Adrenal gland (tissue), 12 donors: Measurements from ENCODE around the gene RANBP9. TPM values are rescaled to one million over a fixed set of nuclear protein-coding genes. Genes with fewer than 3 reads are reported as not detected.

ENCODE experiments used
- DNase-seq, 7 donors: peaks; one replicate each; pipeline ENCODE4 v3.0.0-alpha.2; 2019 to 2020
- H3K27ac ChIP-seq, 5 donors: fragments of 200-600 bp; sonication (generic) in 4 of 5; 1 replicate in 3 of 5; 2 replicates in 2 of 5; pipeline versions ENCODE4 v1.5.1 to v1.8.0; 2016 to 2020; ENCODE audit warnings: mild to moderate bottlenecking in 1 of 5
- H3K27me3 ChIP-seq: fragments of 200-600 bp; 2 replicates; pipeline ENCODE4 v1.8.0; 2021
- H3K36me3 ChIP-seq, 2 donors: fragments of 200-600 bp; replicated peaks in 1 of 2; 1 replicate in 1 of 2; 2 replicates in 1 of 2; pipeline versions ENCODE4 v1.5.1 to v1.8.0; 2018 to 2022
- H3K4me1 ChIP-seq, 2 donors: fragments of 200-600 bp; replicated peaks in 1 of 2; 1 replicate in 1 of 2; 2 replicates in 1 of 2; pipeline versions ENCODE4 v1.5.1 to v1.8.0; 2018 to 2021
- H3K4me3 ChIP-seq, 4 donors: fragments of 200-600 bp; sonication (generic) in 3 of 4; one replicate each; pipeline ENCODE4 v1.5.1; 2016 to 2018
- H3K9me3 ChIP-seq, 3 donors: fragments of 200-600 bp; sonication (generic) in 1 of 3; replicated peaks in 1 of 3; 1 replicate in 2 of 3; 2 replicates in 1 of 3; pipeline versions ENCODE4 v1.5.1 to v1.8.0; 2016 to 2021
- POLR2A ChIP-seq, 2 donors: fragments of 450-650 bp; IDR thresholded peaks; one replicate each; pipeline ENCODE4 v1.6.1; 2017; ENCODE audit warnings: antibody characterized with exemption in 2 of 2, mild to moderate bottlenecking in 2 of 2, moderate library complexity in 1 of 2
- WGBS, 4 donors: extraction: QIAGEN DNeasy Blood & Tissue Kit in 2 of 4; methylation state at CpG; one replicate each; pipeline versions ENCODE4 v1.1.5 to v1.1.7; 2013 to 2017; 5-methylcytosine and 5-hydroxymethylcytosine counted together
- intact Hi-C, 2 donors: fragments of 100-400 bp; cut with DNase I; formaldehyde crosslinking; loops; one replicate each; pipeline versions ENCODE4 v1.14.1 to v1.15.0; 2022 to 2023
- polyA plus RNA-seq, 3 donors: library from polyadenylated mRNA; stranded (reverse); fragments of 200-250 nt in 2 of 3; fragments of 350-450 nt in 1 of 3; fragmentation: Illumina TruSeq in 1 of 3; extraction: RNeasy Lipid Tissue Mini Kit (QIAGEN cat#74804) in 1 of 3; gene quantifications; one replicate each; pipeline ENCODE4 v1.2.3, GENCODE V29; 2013 to 2014
- total RNA-seq, 9 donors: library from RNA; depleted of rRNA in 4 of 9; stranded (reverse); fragments of >200 nt in 4 of 9; fragments of 120-200 nt in 1 of 9; fragmentation: NEBNext Ultra II Directional in 1 of 9; extraction: Animal tissue kit (Norgen Biotek cat#: 25700) in 1 of 9; gene quantifications; one replicate each; pipeline versions ENCODE4 v1.1.0 to v1.2.4, GENCODE V29; 2013 to 2023
- TF ChIP-seq, protein P1 (sequence below), 6 experiments: fragments of 450-650 bp in 4 of 6; fragments of 200-600 bp in 2 of 6; sonication (generic) in 1 of 6; IDR thresholded peaks; 1 replicate in 5 of 6; 2 replicates in 1 of 6; pipeline versions ENCODE4 v1.5.1 to v1.8.0; 2016 to 2021; ENCODE audit warnings: antibody characterized with exemption in 6 of 6, mild to moderate bottlenecking in 2 of 6, moderate library complexity in 1 of 6
- donor health status: healthy with polysubstance abuse.
- donor health status: Bipolar disorder and iron deficiency.
- donor health status: DM: yes; HTN: yes; CAD: no.
- donor health status: DM: no; HTN: no; CAD: no.
- donor health status: DM: no; HTN: no; CAD: no.
- donor health status: DM: yes; HTN: yes; CAD: no.

RANBP9 gene
- total and polyA plus RNA-seq, 12 donors = 20.1 to 63.1 (median 37.9) TPM

DNA sequence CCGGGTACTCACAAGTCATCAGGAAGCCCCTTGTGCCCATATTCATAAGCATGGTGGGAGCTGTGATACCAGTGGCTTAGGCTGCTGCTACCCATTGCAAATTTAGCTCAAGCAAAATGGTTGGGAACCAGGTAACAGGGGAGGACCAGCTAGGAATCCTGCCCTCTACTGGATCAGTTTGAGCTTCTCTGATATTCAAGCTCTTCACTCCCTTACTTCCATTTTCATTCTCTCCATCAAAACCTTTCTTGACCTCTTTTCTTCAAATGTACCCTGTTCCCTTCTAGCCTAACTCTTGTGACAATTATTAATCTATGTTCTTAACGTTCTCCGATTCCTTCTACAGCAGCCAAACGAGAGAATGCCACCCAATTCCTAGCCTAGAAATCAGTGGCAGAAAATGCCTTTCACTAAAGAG lies 86.8 kb downstream of the RANBP9 start:
- Histone ChIP-seq H3K27me3 (no peaks in the 10 kb centered on the region), H3K4me3 (no peak overlapping the region), H3K36me3 (peaks cover 0 to 69% of the 10 kb centered on the region in 2 donors), H3K27ac (no peak overlapping the region), H3K9me3 (no peaks in the 10 kb centered on the region), H3K4me1 (peaks cover 0 to 7% of the 10 kb centered on the region in 2 donors)
- TF ChIP-seq POLR2A (IDR thresholded peaks at IDR 0.05) = no peak
- TF ChIP-seq, protein P1, sequence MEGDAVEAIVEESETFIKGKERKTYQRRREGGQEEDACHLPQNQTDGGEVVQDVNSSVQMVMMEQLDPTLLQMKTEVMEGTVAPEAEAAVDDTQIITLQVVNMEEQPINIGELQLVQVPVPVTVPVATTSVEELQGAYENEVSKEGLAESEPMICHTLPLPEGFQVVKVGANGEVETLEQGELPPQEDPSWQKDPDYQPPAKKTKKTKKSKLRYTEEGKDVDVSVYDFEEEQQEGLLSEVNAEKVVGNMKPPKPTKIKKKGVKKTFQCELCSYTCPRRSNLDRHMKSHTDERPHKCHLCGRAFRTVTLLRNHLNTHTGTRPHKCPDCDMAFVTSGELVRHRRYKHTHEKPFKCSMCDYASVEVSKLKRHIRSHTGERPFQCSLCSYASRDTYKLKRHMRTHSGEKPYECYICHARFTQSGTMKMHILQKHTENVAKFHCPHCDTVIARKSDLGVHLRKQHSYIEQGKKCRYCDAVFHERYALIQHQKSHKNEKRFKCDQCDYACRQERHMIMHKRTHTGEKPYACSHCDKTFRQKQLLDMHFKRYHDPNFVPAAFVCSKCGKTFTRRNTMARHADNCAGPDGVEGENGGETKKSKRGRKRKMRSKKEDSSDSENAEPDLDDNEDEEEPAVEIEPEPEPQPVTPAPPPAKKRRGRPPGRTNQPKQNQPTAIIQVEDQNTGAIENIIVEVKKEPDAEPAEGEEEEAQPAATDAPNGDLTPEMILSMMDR (IDR thresholded peaks at IDR 0.05) = peak in 5 of 6 experiments; percentile 15 to 42 (median 23)
- intact Hi-C loops = loop anchor here in 1 of 2 donors (5.0 kb wide), 1 partner anchor 87 kb away; the partner anchor contains the start of gene RANBP9
- WGBS, 4 donors = 72 to 78% (median 74%) methylated on average over 4 of the region's 4 CpGs
- peak in 1 of 7 donors; percentile 23 for DNase-seq

DNA sequence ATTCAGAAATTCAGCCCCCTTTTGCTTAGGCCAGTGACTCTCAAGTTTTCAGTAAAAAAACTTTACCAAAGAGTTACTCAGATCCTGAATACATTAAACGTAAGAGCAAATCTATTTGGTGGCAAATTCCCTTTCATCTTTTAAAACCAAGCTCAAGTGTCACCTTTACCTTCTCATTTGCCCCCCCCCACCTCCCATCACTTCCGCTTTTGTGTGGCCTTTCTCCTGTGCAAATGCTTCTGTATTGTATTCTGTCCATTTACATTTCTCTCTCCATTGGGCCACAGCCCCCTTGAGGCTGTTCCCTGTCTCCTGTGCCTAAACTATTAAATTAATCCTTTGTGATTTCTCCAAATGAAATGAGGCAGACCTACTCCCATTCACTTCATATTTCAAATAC lies 94.6 kb downstream of the RANBP9 start:
- Histone ChIP-seq H3K27ac (no peak overlapping the region), H3K4me1 (peaks cover 10 to 27% of the 10 kb centered on the region in 2 donors), H3K4me3 (no peak overlapping the region), H3K36me3 (peaks cover 0 to 52% of the 10 kb centered on the region in 2 donors), H3K27me3 (no peaks in the 10 kb centered on the region), H3K9me3 (no peaks in the 10 kb centered on the region)
- WGBS, 4 donors = 75 to 89% (median 83%) methylated on average over 2 of the region's 2 CpGs
- intact Hi-C loops = loop anchor here in 1 of 2 donors (5.0 kb wide), 1 partner anchor 95 kb away; the partner anchor contains the start of gene RANBP9
- no peak for DNase-seq
- no peak for TF ChIP-seq POLR2A (IDR thresholded peaks at IDR 0.05)
- TF ChIP-seq, protein P1 (IDR thresholded peaks at IDR 0.05) = no peak

DNA sequence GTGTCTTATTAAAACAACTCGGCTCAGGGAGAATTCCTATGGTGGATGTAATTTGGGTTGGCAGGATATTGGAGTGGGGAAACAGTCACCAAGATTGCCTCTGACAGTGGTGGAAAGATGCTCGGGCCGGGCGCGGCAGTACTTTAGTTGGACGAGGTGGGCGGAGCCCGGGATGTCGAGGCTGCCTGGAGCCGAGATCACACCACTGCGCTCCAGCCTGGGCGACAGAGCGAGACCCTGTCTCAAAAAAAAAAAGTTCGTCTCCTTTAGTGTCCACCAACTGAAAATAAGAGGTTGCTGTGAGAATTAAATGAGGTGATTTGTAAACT lies 95.9 kb downstream of the RANBP9 start:
- peak; percentile 56 to 79 (median 66) for DNase-seq
- no peaks in the 10 kb centered on the region for H3K9me3 ChIP-seq
- no peak for TF ChIP-seq POLR2A (IDR thresholded peaks at IDR 0.05)
- TF ChIP-seq, protein P1 (IDR thresholded peaks at IDR 0.05) = no peak
- H3K27me3 ChIP-seq = no peaks in the 10 kb centered on the region
- H3K27ac ChIP-seq = peak overlapping the region; percentile 42 to 93 (median 91)
- WGBS, 4 donors = 0 to 1% (median 0%) methylated on average over 14 of the region's 14 CpGs
- peaks cover 0 to 39% of the 10 kb centered on the region in 2 donors for H3K36me3 ChIP-seq
- H3K4me3 ChIP-seq = peak overlapping the region; percentile 53 to 83 (median 70)
- H3K4me1 ChIP-seq = peaks cover 10 to 27% of the 10 kb centered on the region in 2 donors
- intact Hi-C loops = loop anchor here in 1 of 2 donors (5.0 kb wide), 1 partner anchor 97 kb away; the partner anchor contains the start of gene RANBP9

DNA sequence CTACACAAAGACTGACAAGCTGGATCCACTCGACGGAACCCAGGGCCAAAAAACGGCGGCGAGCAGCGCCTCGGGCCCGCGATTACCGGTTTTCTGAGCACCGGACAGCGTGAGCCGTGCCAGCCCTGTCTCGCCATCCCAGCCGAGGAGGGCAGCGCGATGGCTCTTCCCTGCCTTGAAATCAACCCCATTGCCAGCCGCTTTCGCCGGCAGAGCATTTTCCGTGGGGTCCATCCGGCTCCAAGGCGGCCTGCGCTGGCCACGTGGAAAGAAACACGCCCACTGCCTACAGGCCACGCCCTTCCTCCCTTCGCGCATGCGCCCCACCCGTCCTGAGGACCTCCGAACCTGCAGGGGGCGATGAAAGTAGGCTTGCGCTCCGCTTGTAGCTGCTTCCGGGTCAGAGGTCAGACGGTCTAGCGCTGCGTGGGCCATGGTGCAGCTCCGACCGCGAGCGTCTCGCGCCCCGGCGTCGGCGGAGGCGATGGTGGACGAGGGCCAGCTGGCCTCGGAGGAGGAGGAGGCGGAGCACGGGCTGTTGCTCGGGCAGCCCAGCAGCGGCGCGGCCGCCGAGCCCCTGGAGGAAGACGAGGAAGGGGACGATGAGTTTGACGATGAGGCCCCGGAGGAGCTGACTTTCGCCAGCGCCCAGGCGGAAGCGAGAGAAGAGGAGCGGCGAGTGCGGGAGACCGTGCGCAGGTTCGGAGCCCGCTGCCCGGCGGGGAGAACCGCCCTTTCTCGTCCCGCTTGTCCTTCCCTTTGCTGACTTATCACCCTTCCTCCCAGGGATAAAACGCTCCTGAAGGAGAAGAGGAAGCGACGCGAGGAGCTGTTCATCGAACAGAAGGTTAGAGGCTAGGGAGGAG lies 96.5 kb downstream of the RANBP9 start, which contains the start of gene NOL7:
Gene NOL7 (plus strand): TSS at position 410 of the 866 bp plus-strand sequence. CDS start 24 bp downstream, at position 434.
- TF ChIP-seq, protein P1 (IDR thresholded peaks at IDR 0.05) = peak; percentile 79 to 98 (median 92)
- peak; percentile 78 to 81 for TF ChIP-seq POLR2A (IDR thresholded peaks at IDR 0.05)
- Histone ChIP-seq H3K27me3 (no peaks in the 10 kb centered on the region), H3K4me3 (peak within 1 kb of the TSS; percentile 53 to 83 (median 70)), H3K9me3 (no peaks in the 10 kb centered on the region), H3K4me1 (peaks cover 10 to 27% of the 10 kb centered on the region in 2 donors), H3K27ac (peak within 1 kb of the TSS; percentile 58 to 93 (median 91)), H3K36me3 (peaks cover 0 to 33% of the 10 kb centered on the region in 2 donors)
- intact Hi-C loops = loop anchor here in 1 of 2 donors (5.0 kb wide), 1 partner anchor 97 kb away; the partner anchor contains the start of gene RANBP9
- WGBS, 4 donors = 0% methylated on average over 41 to 85 of the region's 85 CpGs
- peak; percentile 98 to 99 (median 98) for DNase-seq
